ENCODE data around the gene ARHGAP10. TPM values are rescaled to one million over a fixed set of nuclear protein-coding genes. Genes with fewer than 3 reads are reported as not detected.

The ARHGAP10 gene
- total RNA-seq, 2 experiments from 2014 or later, result 0.11 TPM; not detected in 1

- Histone ChIP-seq H3K36me3 (ENCODE audit: insufficient read depth, low read length) (no peaks in the 10 kb centered on the region), H3K4me2 (ENCODE audit: low read length) (no peak overlapping the region), H3K27ac (ENCODE audit: low read depth, low read length, poor library complexity, severe bottlenecking) (no peak overlapping the region), H4K20me1 (ENCODE audit: insufficient read depth, low read length) (no peaks in the 10 kb centered on the region), H3K9me2 (ENCODE audit: insufficient read depth, low read length) (no peaks in the 10 kb centered on the region), H3K79me2 (ENCODE audit: insufficient read depth, low read depth, low read length) (no peaks in the 10 kb centered on the region), H3K9me3 (ENCODE audit: low read length) (no peaks in the 10 kb centered on the region), H3K4me1 (ENCODE audit: insufficient read depth, low read length, poor library complexity, severe bottlenecking) (no peaks in the 10 kb centered on the region), H3K4me3 (ENCODE audit: low read depth, low read length, poor library complexity, severe bottlenecking) (no peak overlapping the region), H2AFZ (ENCODE audit: low read length) (no peak overlapping the region)
- TF ChIP-seq CTCF (conservative IDR thresholded peaks at IDR 0.05; ENCODE audit: low read length) (no peak), EZH2phosphoT487 (IDR thresholded peaks at IDR 0.05; ENCODE audit: borderline replicate concordance, low read depth, low read length) (no peak)
- CTCF ChIA-PET (ENCODE audit: unreplicated experiment), result no interaction called here
- no TSS peak for BruUV-seq (replicated peaks)
- DNase-seq (ENCODE audit: low spot score), result no peak
- POLR2A ChIA-PET, result interaction anchor here (0.6 to 0.7 kb wide), 2 partner anchors 164 to 692 kb away, joined by 3 read pairs; no protein-coding TSS in a partner anchor
- intact Hi-C loops (cut with micrococcal nuclease; ENCODE audit: unreplicated experiment), result no loop called here
Measured at GRCh38 chr4:147965873-147966272, 234.0 kb downstream of the ARHGAP10 start.

- no TSS peak for BruUV-seq (replicated peaks)
- Histone ChIP-seq H3K4me2 (ENCODE audit: low read length) (no peak overlapping the region), H4K20me1 (ENCODE audit: insufficient read depth, low read length) (no peaks in the 10 kb centered on the region), H2AFZ (ENCODE audit: low read length) (no peak overlapping the region), H3K36me3 (ENCODE audit: insufficient read depth, low read length) (no peaks in the 10 kb centered on the region), H3K4me3 (ENCODE audit: low read depth, low read length, poor library complexity, severe bottlenecking) (no peak overlapping the region), H3K9me2 (ENCODE audit: insufficient read depth, low read length) (no peaks in the 10 kb centered on the region), H3K79me2 (ENCODE audit: insufficient read depth, low read depth, low read length) (no peaks in the 10 kb centered on the region), H3K27ac (ENCODE audit: low read depth, low read length, poor library complexity, severe bottlenecking) (no peak overlapping the region), H3K9me3 (ENCODE audit: low read length) (no peaks in the 10 kb centered on the region), H3K4me1 (ENCODE audit: insufficient read depth, low read length, poor library complexity, severe bottlenecking) (no peaks in the 10 kb centered on the region)
- ChIA-PET POLR2A (no interaction called here), CTCF (ENCODE audit: unreplicated experiment) (no interaction called here)
- intact Hi-C loops (cut with micrococcal nuclease; ENCODE audit: unreplicated experiment), result no loop called here
- no peak for DNase-seq (ENCODE audit: low spot score)
- TF ChIP-seq EZH2phosphoT487 (IDR thresholded peaks at IDR 0.05; ENCODE audit: borderline replicate concordance, low read depth, low read length) (no peak), CTCF (conservative IDR thresholded peaks at IDR 0.05; ENCODE audit: low read length) (no peak)
Measured at GRCh38 chr4:147968641-147969040, 236.8 kb downstream of the ARHGAP10 start.

DNA sequence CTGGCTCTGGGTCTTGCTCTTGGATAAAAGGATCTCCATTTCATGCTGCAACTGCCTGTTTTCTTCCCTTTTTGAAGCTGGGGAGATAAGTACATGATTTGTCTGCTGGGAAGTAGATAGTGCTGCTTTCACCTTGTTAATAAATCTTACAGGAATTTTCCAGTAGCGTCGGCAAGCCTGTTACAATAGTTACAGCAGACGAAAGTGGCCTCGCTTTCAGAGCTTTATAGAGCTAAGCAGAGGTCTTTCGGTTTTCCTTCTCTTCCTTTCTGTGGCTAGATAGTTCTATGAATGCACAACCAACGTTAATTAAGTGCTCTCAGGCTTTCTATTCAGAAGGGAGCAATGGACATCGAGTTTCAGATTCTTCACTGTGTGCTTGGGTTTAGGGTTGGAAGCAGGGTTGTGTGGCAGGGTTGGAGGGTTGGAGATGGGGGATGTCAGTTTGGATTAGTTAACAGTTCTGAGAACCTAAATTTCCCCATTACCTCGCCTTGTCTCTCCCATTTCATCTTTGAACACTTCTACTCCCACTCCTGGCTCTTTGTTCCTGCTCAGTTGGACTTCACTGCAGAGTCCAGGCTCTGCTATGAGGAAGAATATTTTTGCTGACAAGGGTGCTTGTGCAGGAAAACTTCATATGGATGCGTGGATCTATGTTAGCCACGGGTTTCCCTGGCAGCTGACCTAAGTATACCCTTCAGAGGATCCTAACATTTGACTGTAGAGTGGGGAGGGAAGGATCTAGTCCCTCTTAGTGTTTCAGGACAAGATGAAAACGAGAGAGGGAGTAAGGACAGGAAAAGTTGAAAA is 237.9 kb downstream of the ARHGAP10 start:
- intact Hi-C loops (cut with micrococcal nuclease; ENCODE audit: unreplicated experiment), result no loop called here
- H3K4me2 ChIP-seq (ENCODE audit: low read length), result no peak overlapping the region

More for the DNA sequence above, 237.9 kb downstream of the ARHGAP10 start:
- TF ChIP-seq CTCF (conservative IDR thresholded peaks at IDR 0.05; ENCODE audit: low read length) (no peak), EZH2phosphoT487 (IDR thresholded peaks at IDR 0.05; ENCODE audit: borderline replicate concordance, low read depth, low read length) (no peak)
- no peak overlapping the region for H3K27ac ChIP-seq (ENCODE audit: low read depth, low read length, poor library complexity, severe bottlenecking)
- H3K36me3 ChIP-seq (ENCODE audit: insufficient read depth, low read length), result no peaks in the 10 kb centered on the region
- no peak overlapping the region for H3K4me3 ChIP-seq (ENCODE audit: low read depth, low read length, poor library complexity, severe bottlenecking)
- ChIA-PET POLR2A (no interaction called here), CTCF (ENCODE audit: unreplicated experiment) (no interaction called here)
- H3K9me3 ChIP-seq (ENCODE audit: low read length), result no peaks in the 10 kb centered on the region
- no TSS peak for BruUV-seq (replicated peaks)
- no peak for DNase-seq (ENCODE audit: low spot score)
- no peaks in the 10 kb centered on the region for H3K4me1 ChIP-seq (ENCODE audit: insufficient read depth, low read length, poor library complexity, severe bottlenecking)
- no peak overlapping the region for H2AFZ ChIP-seq (ENCODE audit: low read length)
- no peaks in the 10 kb centered on the region for H3K79me2 ChIP-seq (ENCODE audit: insufficient read depth, low read depth, low read length)
- no peaks in the 10 kb centered on the region for H3K9me2 ChIP-seq (ENCODE audit: insufficient read depth, low read length)
- H4K20me1 ChIP-seq (ENCODE audit: insufficient read depth, low read length), result no peaks in the 10 kb centered on the region
